NCI-H187 treated with DMSO at 0.1 percent for 48 hours (cell line): Measurements from ENCODE around the gene CHAF1A.

ENCODE experiments used
- DNase-seq: peaks from one replicate; lab custom pipeline; 2025; lab: John Stamatoyannopoulos, UW

Gene CHAF1A

DNA sequence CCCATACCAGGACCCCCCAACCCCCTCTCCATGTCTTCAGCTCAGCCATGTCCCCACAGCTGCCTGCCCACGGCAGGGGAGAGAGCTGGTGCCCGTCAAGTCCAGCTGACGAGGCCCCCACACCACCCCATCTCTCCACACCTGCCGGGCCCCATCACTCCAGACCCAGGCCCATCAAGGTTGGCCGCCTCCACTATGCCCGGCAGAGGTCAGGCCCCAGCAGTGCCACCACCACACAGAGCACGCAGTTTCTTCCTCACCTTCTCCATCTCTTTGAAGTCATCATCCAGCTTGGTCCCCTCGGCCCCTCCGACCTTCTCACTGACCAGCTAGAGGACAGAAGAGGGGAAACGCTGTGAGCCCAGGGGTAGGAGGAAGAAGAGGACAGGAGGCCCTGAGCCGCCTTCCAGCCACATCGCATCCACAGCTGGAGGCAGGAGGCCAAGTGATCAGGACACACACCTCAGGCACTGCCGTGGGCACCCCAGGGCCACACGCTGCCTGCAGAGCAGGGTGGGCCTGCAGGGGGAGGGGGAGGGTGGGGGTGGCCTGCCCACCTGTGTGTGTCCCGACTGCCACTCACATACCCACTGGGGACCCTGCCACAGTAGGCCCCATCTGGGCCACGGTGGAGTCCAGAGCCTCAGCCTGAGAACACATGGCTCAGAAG, 35.6 kb upstream of the CHAF1A start:
- no peak for DNase-seq

- DNase-seq = no peak
Observed at GRCh38 chr19:4367336-4367723, 35.1 kb upstream of the CHAF1A start.

GRCh38 chr19:4367781-4368127, 34.7 kb upstream of the CHAF1A start:
- no peak for DNase-seq

- no peak for DNase-seq
Observed at GRCh38 chr19:4368128-4368820, 34.2 kb upstream of the CHAF1A start.

GRCh38 chr19:4369109-4369887, 33.1 kb upstream of the CHAF1A start:
- no peak for DNase-seq

DNA sequence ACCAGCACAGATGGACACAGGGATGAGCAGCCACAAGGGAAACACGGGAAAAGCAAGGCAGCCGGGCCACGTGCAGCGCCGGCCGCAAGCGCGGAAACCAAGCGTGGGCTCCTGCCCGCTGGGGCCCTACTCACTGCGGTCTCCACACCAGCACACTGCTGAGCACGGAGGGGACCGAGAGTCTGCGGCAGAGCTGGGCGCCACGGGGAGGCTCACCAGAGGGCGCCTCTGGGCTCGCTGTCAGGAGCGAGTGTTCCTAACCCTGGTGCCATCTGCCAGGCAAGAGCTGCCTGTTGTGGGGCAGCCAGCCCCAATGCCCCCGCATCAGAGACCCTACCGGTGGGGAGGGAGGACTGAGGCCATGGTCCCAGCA, 32.6 kb upstream of the CHAF1A start:
- no peak for DNase-seq

DNA sequence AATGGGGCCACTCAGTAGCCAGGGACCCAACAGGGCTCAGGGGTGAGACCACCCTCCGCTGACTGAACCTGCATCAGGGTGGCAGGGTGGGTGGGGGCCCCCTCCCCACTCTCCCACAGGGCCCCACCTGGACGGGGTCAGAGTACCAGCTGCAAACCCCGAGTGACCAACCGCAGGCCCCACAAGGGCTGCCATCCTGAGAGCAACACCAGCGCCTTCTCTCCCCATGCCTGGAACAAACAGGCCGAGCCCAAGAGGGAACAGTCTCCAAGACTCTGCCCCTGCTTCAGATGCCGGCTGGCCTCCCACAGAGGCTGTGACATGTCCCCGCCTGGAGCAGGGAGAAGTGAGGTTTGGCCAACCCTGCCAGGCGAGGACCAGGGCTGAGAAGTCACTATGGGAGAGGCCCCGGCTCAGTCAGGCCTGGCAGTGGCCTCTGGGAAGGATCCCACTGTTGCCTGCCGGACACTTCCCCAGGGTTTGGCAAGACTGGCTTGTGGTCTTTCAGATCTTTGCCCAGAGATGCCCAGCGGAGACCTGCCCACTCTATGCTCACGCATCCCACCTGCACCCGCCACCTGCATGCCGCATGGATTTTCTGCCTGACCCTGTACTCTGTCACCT, 31.9 kb upstream of the CHAF1A start:
- no peak for DNase-seq

GRCh38 chr19:4371247-4372164, 30.9 kb upstream of the CHAF1A start:
- DNase-seq = no peak

DNA sequence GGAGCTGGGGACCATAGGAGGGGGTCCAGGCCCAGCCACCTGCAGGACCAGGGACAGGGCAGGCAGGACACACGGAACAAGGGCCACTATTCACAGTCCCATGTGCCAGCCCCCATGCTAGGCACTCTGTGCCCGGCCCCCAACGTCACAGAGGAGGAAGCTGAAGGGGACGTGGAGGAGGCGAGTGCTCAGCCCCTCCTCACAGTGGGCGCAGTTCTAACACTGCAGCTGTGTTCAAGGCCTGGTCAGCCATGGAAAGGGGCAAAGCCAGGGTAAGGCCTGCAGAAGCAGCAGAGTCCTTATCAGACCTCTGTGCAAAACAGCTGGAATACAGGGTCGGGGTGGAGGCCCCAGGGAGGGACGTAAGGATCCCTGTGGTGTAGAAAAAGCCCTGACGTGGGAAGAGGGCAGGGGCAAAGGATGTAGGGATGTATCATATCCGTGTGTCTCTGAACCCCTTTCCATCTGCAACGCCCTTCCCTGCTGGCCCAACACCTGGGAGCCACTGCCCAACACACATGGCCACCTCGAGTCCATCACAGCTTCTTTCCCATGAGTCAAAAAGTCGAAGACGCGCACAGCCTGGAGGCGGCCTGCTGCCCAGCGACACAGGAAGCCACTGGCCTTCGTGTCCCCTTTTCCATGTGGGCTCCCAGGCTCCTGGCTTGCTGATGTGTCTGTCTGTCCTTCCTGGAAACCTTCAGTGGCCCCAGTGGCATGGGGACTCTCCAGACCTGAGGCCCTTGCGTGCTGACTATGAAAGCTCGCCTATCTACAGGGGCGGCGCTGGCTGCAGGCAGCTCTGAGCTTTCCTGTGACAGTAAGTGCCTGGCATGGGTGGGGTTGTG, 30.1 kb upstream of the CHAF1A start:
- DNase-seq = no peak

DNA sequence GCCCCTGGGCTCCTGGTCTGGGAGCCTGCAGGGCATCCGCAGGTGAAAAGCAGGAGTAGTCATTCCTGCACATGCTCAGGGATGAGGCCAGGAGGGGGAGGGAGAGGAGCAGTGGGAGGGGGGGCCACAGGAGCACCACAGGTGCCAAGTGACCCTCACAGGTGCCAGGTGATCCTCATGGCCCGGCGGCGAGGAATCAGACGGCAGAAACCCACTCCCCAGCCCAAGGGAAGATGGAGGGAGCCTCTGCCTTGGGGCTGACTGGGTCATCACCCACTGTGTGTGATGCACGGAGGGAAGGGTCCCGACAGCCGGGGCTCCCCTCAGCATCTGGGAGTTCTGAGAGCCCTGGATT, 29.4 kb upstream of the CHAF1A start:
- no peak for DNase-seq

DNA sequence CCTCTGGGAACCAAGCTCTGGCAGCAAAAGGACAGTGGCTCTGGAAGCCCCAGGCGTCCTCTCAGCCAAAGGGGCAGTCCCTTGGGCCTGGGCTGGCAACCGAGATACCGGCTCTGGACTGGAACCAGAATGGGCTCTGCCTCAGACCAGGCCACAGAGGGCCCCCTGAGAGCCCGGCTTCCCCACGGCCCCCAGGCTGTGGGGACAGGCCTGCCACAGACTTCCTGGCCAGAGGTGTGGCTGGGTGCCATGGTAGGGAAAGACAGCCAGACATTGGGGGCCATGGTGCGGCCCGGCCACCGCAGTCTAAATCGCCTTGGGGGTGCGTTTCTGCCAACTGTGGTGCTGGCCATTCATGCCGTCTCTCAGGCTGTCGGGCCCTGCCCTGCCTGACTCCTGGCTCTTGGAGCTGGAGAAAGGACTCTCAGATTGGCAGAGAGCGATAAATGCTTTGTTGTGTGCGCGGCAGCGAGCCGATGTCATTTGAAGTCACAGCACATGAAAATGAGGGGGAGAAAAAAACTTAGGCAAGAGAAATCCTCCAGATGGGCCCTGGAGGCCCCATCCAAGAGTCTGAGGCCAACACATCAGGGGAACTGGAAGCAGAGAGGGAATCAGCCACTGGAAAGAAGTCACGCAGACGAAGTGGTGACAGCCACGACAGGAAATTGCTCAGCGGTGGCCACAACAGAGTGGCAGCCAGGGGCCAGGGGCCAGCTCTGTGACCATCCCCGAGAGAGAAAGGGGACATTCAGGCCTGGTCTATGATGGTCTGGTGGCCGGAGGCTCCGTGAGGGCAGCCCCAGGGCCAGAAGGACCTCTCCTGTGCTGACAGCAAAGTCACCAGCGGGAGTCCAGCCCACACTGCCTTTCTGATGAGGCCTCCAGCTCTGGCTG, 28.6 kb upstream of the CHAF1A start:
- no peak for DNase-seq

DNA sequence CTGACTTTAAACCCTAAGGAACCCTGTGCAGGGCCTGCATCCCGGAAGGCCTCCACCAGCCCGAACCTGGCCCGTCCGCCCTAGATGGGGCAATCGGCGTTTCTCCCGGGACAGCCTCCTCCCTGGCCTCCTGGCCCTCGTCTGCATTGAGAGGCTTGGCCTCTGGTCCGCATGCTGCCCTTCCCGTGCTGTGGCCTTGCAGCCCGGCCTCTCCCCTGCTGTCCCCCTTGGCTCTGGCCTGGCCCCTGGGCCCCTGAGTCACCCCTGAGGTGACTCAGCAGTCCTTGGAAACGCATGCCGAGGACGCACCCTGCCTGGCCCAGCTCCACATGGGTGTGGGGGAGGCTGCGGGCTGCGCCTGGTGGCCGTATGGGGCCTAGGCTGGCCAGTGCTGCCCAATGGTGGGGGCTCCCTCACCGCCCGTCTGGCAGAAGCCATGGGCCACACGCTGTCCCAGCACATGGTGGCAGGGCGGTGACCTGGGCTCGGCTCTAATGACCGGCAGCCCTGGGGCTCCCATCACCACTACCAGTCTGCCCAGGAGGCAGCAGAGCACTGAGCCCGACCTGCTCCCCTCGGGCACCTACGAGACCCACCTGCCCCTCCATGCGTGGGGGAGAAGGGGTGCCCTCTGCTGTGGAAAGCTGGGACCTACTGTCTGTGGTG, 27.8 kb upstream of the CHAF1A start:
- no peak for DNase-seq

DNA sequence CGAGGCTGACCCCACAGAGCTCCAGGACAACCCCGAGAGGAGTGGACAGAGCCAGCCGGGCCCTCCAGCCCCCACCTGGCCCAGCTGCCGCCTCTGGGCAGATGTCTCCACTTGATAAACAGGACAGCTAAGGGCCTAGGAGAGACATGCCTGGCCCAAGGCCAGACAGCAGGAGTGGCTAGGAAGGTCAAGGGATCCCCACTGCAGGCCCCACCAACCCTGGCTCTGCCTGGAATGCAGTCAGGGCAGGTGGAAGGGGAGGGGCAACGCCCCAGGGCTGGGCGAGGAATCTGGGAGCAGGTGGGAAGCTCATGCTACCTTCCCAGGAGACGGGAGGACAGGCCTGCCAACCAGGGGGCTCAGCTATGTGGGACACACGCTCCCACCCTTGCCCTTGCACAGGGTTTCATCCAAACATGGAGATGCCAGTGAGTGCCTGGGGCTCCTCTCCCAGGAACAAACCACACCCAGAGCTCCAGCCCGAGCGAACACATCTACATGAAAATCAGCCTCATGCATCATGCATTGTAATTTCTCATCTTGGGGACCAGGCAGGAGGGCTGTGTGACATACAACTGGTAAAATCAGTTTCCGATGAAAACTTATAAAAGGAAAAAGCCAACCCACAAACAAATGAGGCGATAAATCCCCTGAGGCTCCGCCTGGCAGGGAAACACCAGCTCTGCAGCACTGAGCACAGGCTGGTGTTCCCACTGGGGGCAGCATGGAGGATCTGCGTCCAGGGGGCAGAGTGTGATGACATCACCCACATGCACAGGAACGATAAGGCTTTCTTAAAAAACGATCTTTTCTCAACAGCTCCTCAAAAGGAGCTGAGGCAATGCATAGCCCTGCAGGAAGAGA, 27.0 kb upstream of the CHAF1A start:
- DNase-seq = no peak

DNA sequence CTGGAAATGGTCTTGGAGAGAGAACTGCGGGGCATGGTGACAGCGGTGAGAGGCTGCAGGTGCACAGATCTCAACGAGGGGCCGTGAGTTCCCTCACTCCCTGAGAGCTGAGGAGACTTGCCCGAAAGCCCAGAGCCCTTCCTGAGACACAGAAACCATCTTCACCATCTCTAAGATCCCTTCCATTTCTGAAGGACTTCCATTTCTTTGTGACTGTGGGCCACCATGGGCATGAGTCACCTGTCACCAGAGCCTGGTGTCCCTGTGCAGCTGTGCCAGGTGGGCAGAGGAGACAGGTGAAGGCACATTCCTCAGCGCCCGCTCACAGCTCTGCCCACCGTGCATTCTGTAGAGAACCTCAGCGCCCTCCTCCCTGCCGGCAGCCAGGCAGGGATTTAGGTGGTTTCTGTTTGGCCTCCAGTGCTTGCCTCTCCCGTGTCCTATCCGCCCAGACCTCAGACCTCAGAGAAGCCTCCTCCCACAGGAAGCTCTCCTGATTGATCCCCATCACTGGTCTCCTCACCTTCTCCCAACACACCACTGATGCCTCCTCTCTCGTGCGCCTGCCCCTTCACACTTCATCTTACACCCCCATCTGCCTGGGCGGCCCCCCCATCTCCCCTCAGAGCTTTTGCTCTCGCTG, 26.3 kb upstream of the CHAF1A start:
- no peak for DNase-seq

- DNase-seq = no peak
Observed at GRCh38 chr19:4376671-4376990, 25.8 kb upstream of the CHAF1A start.

GRCh38 chr19:4376991-4377781, 25.3 kb upstream of the CHAF1A start:
- DNase-seq = no peak

- no peak for DNase-seq
Observed at GRCh38 chr19:4378886-4379285, 23.6 kb upstream of the CHAF1A start.
